Dendritic cell treated with granulocyte-macrophage colony-stimulating factor and Interleukin-4, amounts not matched to agents 40 ng/mL and 50 ng/mL, for 4 days (primary cell): ENCODE data around the gene TMEM235.
"Not testable (repeated sequence)": the region's sequence is repeated elsewhere in the genome, so short reads cannot be mapped to it uniquely, and the experiment has no call there.

Experiments used
- H3K27ac Mint-ChIP-seq: one replicate; pipeline ENCODE4 v1.8.0; 2022; ENCODE audit warnings: mild to moderate bottlenecking, mixed read lengths
- H3K27me3 Mint-ChIP-seq: one replicate; pipeline ENCODE4 v1.8.0; 2022; ENCODE audit warnings: mild to moderate bottlenecking, mixed read lengths
- H3K36me3 Mint-ChIP-seq: one replicate; pipeline ENCODE4 v1.8.0; 2022; ENCODE audit warnings: low read depth, mixed read lengths
- H3K4me1 Mint-ChIP-seq: one replicate; pipeline ENCODE4 v1.8.0; 2022; ENCODE audit warnings: low read depth, mixed read lengths
- H3K4me3 Mint-ChIP-seq: one replicate; pipeline ENCODE4 v1.8.0; 2022; ENCODE audit warnings: mild to moderate bottlenecking, moderate library complexity, mixed read lengths
- H3K9me3 Mint-ChIP-seq: one replicate; pipeline ENCODE4 v1.8.0; 2022; ENCODE audit warnings: mixed read lengths
- intact Hi-C: fragments of 100-400 bp; cut with micrococcal nuclease; formaldehyde crosslinking; loops from one replicate; pipeline ENCODE4 v1.15.0; 2022

Gene TMEM235

GRCh38 chr17:78226759-78227454 lies 4.5 kb upstream of the TMEM235 start:
- intact Hi-C loops: no loop called here
- peaks cover 8% of the 10 kb centered on the region for H3K36me3 Mint-ChIP-seq
- peaks cover 51% of the 10 kb centered on the region for H3K27me3 Mint-ChIP-seq
- no peak overlapping the region for H3K4me3 Mint-ChIP-seq
- H3K27ac Mint-ChIP-seq: no peak overlapping the region
- H3K4me1 Mint-ChIP-seq: peaks cover 21% of the 10 kb centered on the region
- no peaks in the 10 kb centered on the region for H3K9me3 Mint-ChIP-seq

- Mint-ChIP-seq H3K4me1 (peaks cover 27% of the 10 kb centered on the region), H3K9me3 (no peaks in the 10 kb centered on the region), H3K36me3 (peaks cover 8% of the 10 kb centered on the region), H3K27me3 (peaks cover 57% of the 10 kb centered on the region), H3K4me3 (no peak overlapping the region), H3K27ac (no peak overlapping the region)
- intact Hi-C loops: no loop called here
Observed at GRCh38 chr17:78227455-78227916, 3.9 kb upstream of the TMEM235 start.

DNA sequence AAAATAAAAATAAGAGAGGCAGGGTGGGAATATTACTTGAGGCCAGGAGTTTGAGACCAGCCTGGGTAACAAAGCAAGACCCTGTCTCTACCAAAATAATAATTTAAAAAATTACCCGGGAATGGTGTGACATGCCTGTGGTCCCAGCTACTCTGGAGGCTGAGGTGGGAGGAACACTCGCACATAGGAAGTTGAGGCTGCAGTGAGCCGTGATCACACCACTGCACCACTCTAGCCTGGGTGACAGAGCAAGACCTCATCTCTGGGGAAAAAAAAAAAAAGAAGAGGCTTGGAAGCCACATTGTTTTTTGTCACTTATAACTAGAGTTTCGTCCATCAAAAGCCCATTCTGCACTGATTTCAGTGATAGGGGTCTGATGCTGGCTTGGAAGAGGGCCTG lies 3.3 kb upstream of the TMEM235 start:
- Mint-ChIP-seq H3K27me3 (peaks cover 64% of the 10 kb centered on the region), H3K9me3 (no peaks in the 10 kb centered on the region), H3K4me3 (no peak overlapping the region), H3K27ac (no peak overlapping the region), H3K4me1 (peaks cover 33% of the 10 kb centered on the region), H3K36me3 (peaks cover 8% of the 10 kb centered on the region)
- intact Hi-C loops: no loop called here

GRCh38 chr17:78230252-78230962 lies 1.0 kb upstream of the TMEM235 start:
- Mint-ChIP-seq H3K36me3 (no peaks in the 10 kb centered on the region), H3K4me1 (peaks cover 34% of the 10 kb centered on the region), H3K27ac (no peak overlapping the region), H3K27me3 (peaks cover 78% of the 10 kb centered on the region), H3K9me3 (no peaks in the 10 kb centered on the region), H3K4me3 (no peak overlapping the region)
- intact Hi-C loops: no loop called here

GRCh38 chr17:78231991-78232858 lies 794 bp downstream of the TMEM235 start:
- Mint-ChIP-seq H3K36me3 (no peaks in the 10 kb centered on the region), H3K27ac (no peak overlapping the region), H3K27me3 (peaks cover 71% of the 10 kb centered on the region), H3K9me3 (no peaks in the 10 kb centered on the region), H3K4me1 (peaks cover 22% of the 10 kb centered on the region), H3K4me3 (no peak overlapping the region)
- intact Hi-C loops: no loop called here

- H3K27ac Mint-ChIP-seq: no peak overlapping the region
- peaks cover 16% of the 10 kb centered on the region for H3K4me1 Mint-ChIP-seq
- H3K27me3 Mint-ChIP-seq: peaks cover 69% of the 10 kb centered on the region
- intact Hi-C loops: no loop called here
- no peak overlapping the region for H3K4me3 Mint-ChIP-seq
- no peaks in the 10 kb centered on the region for H3K36me3 Mint-ChIP-seq
- no peaks in the 10 kb centered on the region for H3K9me3 Mint-ChIP-seq
Observed at GRCh38 chr17:78232859-78233173, 1.4 kb downstream of the TMEM235 start.

- peaks cover 66% of the 10 kb centered on the region for H3K27me3 Mint-ChIP-seq
- no peaks in the 10 kb centered on the region for H3K36me3 Mint-ChIP-seq
- H3K4me1 Mint-ChIP-seq: peaks cover 15% of the 10 kb centered on the region
- H3K9me3 Mint-ChIP-seq: no peaks in the 10 kb centered on the region
- intact Hi-C loops: no loop called here
- H3K27ac Mint-ChIP-seq: no peak overlapping the region
- no peak overlapping the region for H3K4me3 Mint-ChIP-seq
Observed at GRCh38 chr17:78233678-78234077, 2.2 kb downstream of the TMEM235 start.

GRCh38 chr17:78234261-78234865 lies 2.9 kb downstream of the TMEM235 start:
- no peaks in the 10 kb centered on the region for H3K9me3 Mint-ChIP-seq
- peaks cover 59% of the 10 kb centered on the region for H3K27me3 Mint-ChIP-seq
- no peak overlapping the region for H3K27ac Mint-ChIP-seq
- intact Hi-C loops: no loop called here
- peaks cover 15% of the 10 kb centered on the region for H3K4me1 Mint-ChIP-seq
- H3K4me3 Mint-ChIP-seq: no peak overlapping the region
- H3K36me3 Mint-ChIP-seq: no peaks in the 10 kb centered on the region

GRCh38 chr17:78235022-78235421 lies 3.6 kb downstream of the TMEM235 start:
- H3K27ac Mint-ChIP-seq, H3K36me3 Mint-ChIP-seq, intact Hi-C loops, H3K4me3 Mint-ChIP-seq, H3K9me3 Mint-ChIP-seq: not testable (repeated sequence)
- peaks cover 54% of the 10 kb centered on the region for H3K27me3 Mint-ChIP-seq
- peaks cover 15% of the 10 kb centered on the region for H3K4me1 Mint-ChIP-seq

GRCh38 chr17:78235885-78236284 lies 4.5 kb downstream of the TMEM235 start:
- Mint-ChIP-seq H3K4me3 (no peak overlapping the region), H3K27ac (no peak overlapping the region), H3K4me1 (peaks cover 15% of the 10 kb centered on the region), H3K9me3 (no peaks in the 10 kb centered on the region), H3K36me3 (no peaks in the 10 kb centered on the region), H3K27me3 (peaks cover 47% of the 10 kb centered on the region)
- intact Hi-C loops: no loop called here

DNA sequence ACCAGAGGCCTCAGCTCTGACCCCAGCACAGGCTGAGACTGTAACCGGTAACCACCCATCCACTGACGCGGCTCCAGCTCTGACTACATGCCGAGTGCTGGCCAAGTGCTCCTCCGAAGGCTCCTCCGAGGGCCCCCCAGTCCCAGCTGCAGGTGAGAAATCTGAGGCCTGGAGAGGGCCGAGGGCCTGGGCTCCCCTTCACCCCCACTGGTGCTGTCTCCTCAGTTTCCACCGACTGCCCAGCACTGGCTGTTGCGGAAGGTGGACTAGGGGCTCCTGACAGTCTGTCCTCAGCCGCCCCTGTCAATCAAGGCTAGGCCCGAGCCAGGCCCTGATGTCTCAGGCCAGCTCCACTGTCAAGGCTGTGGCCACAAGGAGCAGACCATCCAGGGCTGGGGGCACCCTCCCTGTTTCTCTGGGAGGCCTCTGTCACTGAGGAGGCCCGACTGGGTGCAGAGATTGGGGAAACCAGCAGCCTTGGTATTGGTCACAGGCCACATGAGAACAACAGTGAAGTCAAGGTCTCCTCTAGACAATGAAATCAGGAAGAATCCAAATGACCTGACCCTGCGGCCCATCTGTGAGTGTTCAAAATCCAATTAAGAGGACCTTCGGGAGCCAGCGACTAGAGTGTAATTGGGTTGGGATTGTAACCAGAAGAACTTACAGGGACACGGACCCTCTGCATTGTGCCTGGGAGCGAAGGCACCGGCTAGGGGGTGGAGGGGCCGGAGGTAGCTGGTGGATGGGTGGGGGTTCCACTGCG lies 5.1 kb downstream of the TMEM235 start:
- intact Hi-C loops: no loop called here
- Mint-ChIP-seq H3K27me3 (peaks cover 41% of the 10 kb centered on the region), H3K4me3 (no peak overlapping the region), H3K36me3 (no peaks in the 10 kb centered on the region), H3K27ac (no peak overlapping the region), H3K9me3 (no peaks in the 10 kb centered on the region), H3K4me1 (peaks cover 17% of the 10 kb centered on the region)

DNA sequence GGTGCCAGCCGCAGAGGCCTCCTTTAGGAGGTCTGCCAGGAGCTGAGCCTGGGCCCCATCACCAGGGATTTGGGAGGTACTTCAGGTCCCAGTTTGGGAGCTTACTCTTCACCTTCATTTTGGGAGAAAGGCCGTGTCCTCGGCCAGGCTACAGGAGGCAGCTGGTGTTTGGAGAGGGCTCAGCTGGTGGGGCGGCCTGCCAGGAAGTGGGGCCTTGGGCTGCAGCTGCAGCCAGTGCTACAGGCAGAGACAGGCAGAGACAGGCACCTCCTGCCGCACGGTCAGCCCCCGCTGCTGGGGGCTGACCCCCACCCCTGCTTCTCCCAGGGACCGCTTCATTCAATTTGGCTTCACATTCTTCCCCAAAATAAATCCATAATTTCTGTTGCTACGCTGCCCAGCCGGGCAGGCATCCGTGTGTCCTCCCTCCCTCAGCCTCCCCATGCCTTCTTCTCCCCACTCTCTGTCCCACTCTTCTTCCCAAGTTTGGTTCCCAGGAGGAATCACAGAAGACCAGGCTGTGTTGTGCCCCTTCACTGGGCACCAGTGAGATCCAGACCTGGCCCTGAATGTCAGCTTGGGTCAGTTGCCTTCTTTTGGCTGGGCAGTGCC lies 6.1 kb downstream of the TMEM235 start:
- H3K27me3 Mint-ChIP-seq: peaks cover 32% of the 10 kb centered on the region
- intact Hi-C loops: no loop called here
- H3K36me3 Mint-ChIP-seq: no peaks in the 10 kb centered on the region
- H3K9me3 Mint-ChIP-seq: no peaks in the 10 kb centered on the region
- peaks cover 20% of the 10 kb centered on the region for H3K4me1 Mint-ChIP-seq
- no peak overlapping the region for H3K27ac Mint-ChIP-seq
- no peak overlapping the region for H3K4me3 Mint-ChIP-seq
